GM23338 (cell line): ENCODE results near the gene TMEM247.

ENCODE experiments used
- CTCF ChIP-seq, 2 experiments: fragments of 200-600 bp in 1 of 2; sonication (generic) in 1 of 2; conservative IDR thresholded peaks; 2 replicates each; pipeline versions ENCODE4 v1.5.1 to v1.6.1; 2016 to 2017; ENCODE audit warnings: antibody characterized with exemption in 2 of 2, low read depth in 2 of 2, mild to moderate bottlenecking in 2 of 2, moderate library complexity in 1 of 2
- STAT1 ChIP-seq: IDR thresholded peaks from one replicate; pipeline ENCODE4 v1.6.1; 2016; ENCODE audit warnings: antibody characterized with exemption; ENCODE audit not compliant: unreplicated experiment

DNA sequence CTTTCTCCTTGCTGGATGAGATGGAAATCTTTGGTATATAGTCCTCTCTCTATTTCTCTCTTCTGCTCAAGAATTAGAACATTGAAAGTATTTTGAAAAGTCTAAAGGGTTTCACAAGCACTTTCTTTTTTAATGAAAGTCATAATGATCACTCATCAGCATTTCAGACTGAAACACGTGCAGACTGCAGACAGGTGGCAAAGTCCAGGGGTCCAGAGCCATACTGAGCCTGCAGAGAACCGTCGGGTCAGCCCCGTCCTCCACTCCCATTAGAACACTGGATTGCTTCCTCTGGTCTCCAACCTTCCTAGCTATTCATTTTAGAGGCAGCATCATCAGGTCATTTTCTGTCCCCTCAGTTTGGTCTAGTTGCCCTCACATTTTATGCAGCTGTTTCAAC, 3.1 kb downstream of the TMEM247 start:
- TF ChIP-seq CTCF (conservative IDR thresholded peaks at IDR 0.05; ENCODE audit: low read depth in 2 of 2): no peak
- TF ChIP-seq STAT1: no peak
